ENCODE data around the gene GPX3. TPM values are rescaled to one million over a fixed set of nuclear protein-coding genes. Genes with fewer than 3 reads are reported as not detected.
A peak's percentile ranks its signal among the peaks of the same experiment; 100 is the strongest.

Gene GPX3
- total and polyA plus RNA-seq, 2 of the 13 experiments (the other 11 are each of a cell fraction or from before 2014, with no cell fraction given): 33.8 to 1,892 TPM

- H3K4me1 ChIP-seq (ENCODE audit: insufficient read depth, low read length): peaks cover 39% of the 10 kb centered on the region
- no peak overlapping the region for H3K4me3 ChIP-seq (replicated peaks in 1 of 3; ENCODE audit: insufficient read depth in 1 of 3, low read depth in 2 of 3, low read length in 3 of 3)
- intact Hi-C loops (cut with micrococcal nuclease; ENCODE audit: unreplicated experiment): no loop called here
- ATAC-seq (no peak; the same call in 2 of the 3 replicates), FAIRE-seq (no peak), DNase-seq (ENCODE audit: low spot score) (peak; percentile 31)
- H3K9ac ChIP-seq (ENCODE audit: insufficient read depth, low read depth, low read length): no peak overlapping the region
- no peaks in the 10 kb centered on the region for H4K20me1 ChIP-seq (ENCODE audit: insufficient read depth, low read length)
- in situ Hi-C loops (cut with HindIII; ENCODE audit: extremely low pct_ligation_motif_present, low pct_unique_long_range_greater_than_20kb): no loop called here
- CTCF ChIA-PET (ENCODE audit: low intra/inter-chr PET ratio, low total read pairs): no interaction called here
- 64% methylated on average over 12 of the region's 12 CpGs for WGBS (ENCODE audit: low lambda C conversion rate)
- no peak overlapping the region; the same call in 1 of the 2 replicates for H3K4me2 ChIP-seq (ENCODE audit: low read depth, low read length)
- H3K36me3 ChIP-seq (replicated peaks in 1 of 2; ENCODE audit: control insufficient read depth in 1 of 2, insufficient read depth in 2 of 2, low read length in 2 of 2): peaks cover 50 to 90% of the 10 kb centered on the region in 2 experiments
- no peak overlapping the region for H2AFZ ChIP-seq (ENCODE audit: low read length)
- no peaks in the 10 kb centered on the region for H3K79me2 ChIP-seq (ENCODE audit: insufficient read depth, low read length)
- BruUV-seq (replicated peaks): no TSS peak
- no peaks in the 10 kb centered on the region for H3K9me3 ChIP-seq (ENCODE audit: low read length)
- POLR2A ChIA-PET: no interaction called here
- H3K27me3 ChIP-seq (ENCODE audit: control insufficient read depth in 1 of 2, insufficient read depth in 2 of 2, low read length in 2 of 2): no peaks in the 10 kb centered on the region
- H3K27ac ChIP-seq (ENCODE audit: extremely low read length, insufficient read depth, low read length): peak overlapping the region; percentile 43
- TF ChIP-seq ZBTB21 (CRISPR knock-in tag; IDR thresholded peaks at IDR 0.05): no peak
- TF ChIP-seq PBX2 (CRISPR knock-in tag; IDR thresholded peaks at IDR 0.05): no peak
- TF ChIP-seq SMAD1 (CRISPR knock-in tag; IDR thresholded peaks at IDR 0.05; ENCODE audit: borderline replicate concordance, low read depth): no peak
- TF ChIP-seq ZNF879 (CRISPR knock-in tag; IDR thresholded peaks at IDR 0.05): no peak
- TF ChIP-seq ZNF343 (CRISPR knock-in tag; IDR thresholded peaks at IDR 0.05): no peak
- TF ChIP-seq ISX (CRISPR knock-in tag; conservative IDR thresholded peaks at IDR 0.05): no peak
- no peak for TF ChIP-seq ZNF362 (CRISPR knock-in tag; IDR thresholded peaks at IDR 0.05; ENCODE audit: borderline replicate concordance)
- no peak for TF ChIP-seq ZNF691 (CRISPR knock-in tag; IDR thresholded peaks at IDR 0.05; ENCODE audit: borderline replicate concordance, low read depth)
- no peak for TF ChIP-seq ZNF75D (CRISPR knock-in tag; IDR thresholded peaks at IDR 0.05; ENCODE audit: borderline replicate concordance)
- TF ChIP-seq CEBPZ (IDR thresholded peaks at IDR 0.05; ENCODE audit: low read length): no peak
- peak; percentile 85; the same call in 1 of the 2 replicates for TF ChIP-seq ZBTB37 (CRISPR knock-in tag; IDR thresholded peaks at IDR 0.05)
- no peak for TF ChIP-seq ZNF331 (CRISPR knock-in tag; IDR thresholded peaks at IDR 0.05)
- peak; percentile 36; the same call in 1 of the 2 replicates for TF ChIP-seq ZFX (CRISPR knock-in tag; IDR thresholded peaks at IDR 0.05; ENCODE audit: low read depth)
Measured at GRCh38 chr5:151037561-151038411, 17.4 kb downstream of the GPX3 start.
